K562 (cell line): ENCODE data around the gene AFG1L.

Experiments
- NR3C1 ChIP-seq: sonication (generic); formaldehyde crosslinking; IDR thresholded peaks from 2 replicates; pipeline ENCODE4 v1.8.1; 2022; ENCODE audit warnings: missing genetic modification reagents
- POLR2AphosphoS5 ChIP-seq: IDR thresholded peaks from 2 replicates; pipeline ENCODE4 v1.6.1; 2011; ENCODE audit warnings: mild to moderate bottlenecking, low read depth, low read length, moderate library complexity; ENCODE audit not compliant: control insufficient read depth, insufficient read depth
- TF ChIP-seq, protein P1 (sequence below), 2 experiments: fragments of 450-650 bp in 1 of 2; sonication (generic) in 1 of 2; formaldehyde crosslinking in 1 of 2; IDR thresholded peaks; 2 replicates each; pipeline versions ENCODE4 v1.7.1 to v1.9.0; 2016 to 2022; ENCODE audit warnings: inconsistent platforms in 1 of 2, mild to moderate bottlenecking in 1 of 2, missing genetic modification reagents in 1 of 2

DNA sequence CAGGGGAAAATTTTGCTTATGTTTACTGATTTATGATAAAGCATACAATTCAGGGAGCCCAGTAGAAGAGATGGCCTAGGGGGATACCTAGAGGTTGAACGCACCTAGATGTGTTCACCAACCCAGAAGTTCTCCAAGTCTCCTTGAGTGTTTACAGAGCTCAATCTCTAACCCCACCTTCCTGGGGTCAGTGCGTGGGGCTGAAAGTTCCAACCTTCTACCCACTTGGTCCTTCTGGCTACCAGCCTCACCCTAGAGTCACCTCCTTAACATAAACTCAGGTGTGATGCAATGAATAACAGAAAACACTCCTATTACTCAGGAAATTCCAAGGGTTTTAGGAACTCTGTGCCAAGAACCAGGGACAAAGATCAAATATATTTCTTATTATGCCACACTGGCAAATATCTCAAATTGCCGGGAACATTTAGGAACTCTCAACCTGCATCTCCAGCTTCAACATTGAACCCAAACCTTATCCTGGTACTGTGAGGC, 26.4 kb downstream of the AFG1L start:
- TF ChIP-seq POLR2AphosphoS5 (no peak), NR3C1 (no peak)
- TF ChIP-seq, protein P1, sequence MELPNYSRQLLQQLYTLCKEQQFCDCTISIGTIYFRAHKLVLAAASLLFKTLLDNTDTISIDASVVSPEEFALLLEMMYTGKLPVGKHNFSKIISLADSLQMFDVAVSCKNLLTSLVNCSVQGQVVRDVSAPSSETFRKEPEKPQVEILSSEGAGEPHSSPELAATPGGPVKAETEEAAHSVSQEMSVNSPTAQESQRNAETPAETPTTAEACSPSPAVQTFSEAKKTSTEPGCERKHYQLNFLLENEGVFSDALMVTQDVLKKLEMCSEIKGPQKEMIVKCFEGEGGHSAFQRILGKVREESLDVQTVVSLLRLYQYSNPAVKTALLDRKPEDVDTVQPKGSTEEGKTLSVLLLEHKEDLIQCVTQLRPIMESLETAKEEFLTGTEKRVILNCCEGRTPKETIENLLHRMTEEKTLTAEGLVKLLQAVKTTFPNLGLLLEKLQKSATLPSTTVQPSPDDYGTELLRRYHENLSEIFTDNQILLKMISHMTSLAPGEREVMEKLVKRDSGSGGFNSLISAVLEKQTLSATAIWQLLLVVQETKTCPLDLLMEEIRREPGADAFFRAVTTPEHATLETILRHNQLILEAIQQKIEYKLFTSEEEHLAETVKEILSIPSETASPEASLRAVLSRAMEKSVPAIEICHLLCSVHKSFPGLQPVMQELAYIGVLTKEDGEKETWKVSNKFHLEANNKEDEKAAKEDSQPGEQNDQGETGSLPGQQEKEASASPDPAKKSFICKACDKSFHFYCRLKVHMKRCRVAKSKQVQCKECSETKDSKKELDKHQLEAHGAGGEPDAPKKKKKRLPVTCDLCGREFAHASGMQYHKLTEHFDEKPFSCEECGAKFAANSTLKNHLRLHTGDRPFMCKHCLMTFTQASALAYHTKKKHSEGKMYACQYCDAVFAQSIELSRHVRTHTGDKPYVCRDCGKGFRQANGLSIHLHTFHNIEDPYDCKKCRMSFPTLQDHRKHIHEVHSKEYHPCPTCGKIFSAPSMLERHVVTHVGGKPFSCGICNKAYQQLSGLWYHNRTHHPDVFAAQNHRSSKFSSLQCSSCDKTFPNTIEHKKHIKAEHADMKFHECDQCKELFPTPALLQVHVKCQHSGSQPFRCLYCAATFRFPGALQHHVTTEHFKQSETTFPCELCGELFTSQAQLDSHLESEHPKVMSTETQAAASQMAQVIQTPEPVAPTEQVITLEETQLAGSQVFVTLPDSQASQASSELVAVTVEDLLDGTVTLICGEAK (IDR thresholded peaks at IDR 0.05) = no peak
- TF ChIP-seq, protein P1 (CRISPR knock-in tag; IDR thresholded peaks at IDR 0.05) = no peak
